Measurements from ENCODE around the gene LMTK2.

LMTK2 gene

GRCh38 chr7:98235901-98236300, 129.2 kb downstream of the LMTK2 start:
- Histone ChIP-seq H3K4me3 (ENCODE audit: low read length) (no peak overlapping the region), H3K4me2 (ENCODE audit: low read length) (no peak overlapping the region), H3K9me3 (replicated peaks; ENCODE audit: low read length) (no peaks in the 10 kb centered on the region), H3K4me1 (ENCODE audit: control insufficient read depth, insufficient read depth, low read length) (no peaks in the 10 kb centered on the region), H3K9ac (ENCODE audit: low read depth, low read length) (no peak overlapping the region), H3K27me3 (ENCODE audit: control insufficient read depth, insufficient read depth, low read length) (no peaks in the 10 kb centered on the region), H3K36me3 (ENCODE audit: insufficient read depth, low read length) (peaks cover 21% of the 10 kb centered on the region)

GRCh38 chr7:98236355-98237185, 129.9 kb downstream of the LMTK2 start:
- Histone ChIP-seq H3K36me3 (ENCODE audit: insufficient read depth, low read length) (peaks cover 26% of the 10 kb centered on the region), H3K4me3 (ENCODE audit: low read length) (no peak overlapping the region), H3K4me2 (ENCODE audit: low read length) (no peak overlapping the region), H3K9me3 (replicated peaks; ENCODE audit: low read length) (no peaks in the 10 kb centered on the region), H3K27me3 (ENCODE audit: control insufficient read depth, insufficient read depth, low read length) (no peaks in the 10 kb centered on the region), H3K9ac (ENCODE audit: low read depth, low read length) (no peak overlapping the region), H3K4me1 (ENCODE audit: control insufficient read depth, insufficient read depth, low read length) (no peaks in the 10 kb centered on the region)

- H3K4me1 ChIP-seq (ENCODE audit: control insufficient read depth, insufficient read depth, low read length) = no peaks in the 10 kb centered on the region
- H3K4me2 ChIP-seq (ENCODE audit: low read length) = no peak overlapping the region
- H3K27me3 ChIP-seq (ENCODE audit: control insufficient read depth, insufficient read depth, low read length) = no peaks in the 10 kb centered on the region
- peaks cover 27% of the 10 kb centered on the region for H3K36me3 ChIP-seq (ENCODE audit: insufficient read depth, low read length)
- no peaks in the 10 kb centered on the region for H3K9me3 ChIP-seq (replicated peaks; ENCODE audit: low read length)
- H3K9ac ChIP-seq (ENCODE audit: low read depth, low read length) = no peak overlapping the region
- no peak overlapping the region for H3K4me3 ChIP-seq (ENCODE audit: low read length)
Observed at GRCh38 chr7:98238076-98238475, 131.4 kb downstream of the LMTK2 start.

GRCh38 chr7:98238976-98239375, 132.3 kb downstream of the LMTK2 start:
- H3K9me3 ChIP-seq (replicated peaks; ENCODE audit: low read length) = no peaks in the 10 kb centered on the region
- H3K36me3 ChIP-seq (ENCODE audit: insufficient read depth, low read length) = peaks cover 27% of the 10 kb centered on the region

GRCh38 chr7:98240961-98241673, 134.5 kb downstream of the LMTK2 start:
- Histone ChIP-seq H3K9ac (ENCODE audit: low read depth, low read length) (no peak overlapping the region), H3K27me3 (ENCODE audit: control insufficient read depth, insufficient read depth, low read length) (no peaks in the 10 kb centered on the region), H3K4me1 (ENCODE audit: control insufficient read depth, insufficient read depth, low read length) (no peaks in the 10 kb centered on the region)

More at GRCh38 chr7:98238976-98239375, 132.3 kb downstream of the LMTK2 start:
- Histone ChIP-seq H3K9ac (ENCODE audit: low read depth, low read length) (no peak overlapping the region), H3K4me1 (ENCODE audit: control insufficient read depth, insufficient read depth, low read length) (no peaks in the 10 kb centered on the region), H3K27me3 (ENCODE audit: control insufficient read depth, insufficient read depth, low read length) (no peaks in the 10 kb centered on the region), H3K4me3 (ENCODE audit: low read length) (no peak overlapping the region), H3K4me2 (ENCODE audit: low read length) (no peak overlapping the region)

GRCh38 chr7:98241674-98242241, 135.1 kb downstream of the LMTK2 start:
- Histone ChIP-seq H3K27me3 (ENCODE audit: control insufficient read depth, insufficient read depth, low read length) (no peaks in the 10 kb centered on the region), H3K9me3 (replicated peaks; ENCODE audit: low read length) (no peaks in the 10 kb centered on the region), H3K36me3 (ENCODE audit: insufficient read depth, low read length) (peaks cover 33% of the 10 kb centered on the region), H3K4me3 (ENCODE audit: low read length) (no peak overlapping the region), H3K9ac (ENCODE audit: low read depth, low read length) (no peak overlapping the region), H3K4me2 (ENCODE audit: low read length) (no peak overlapping the region), H3K4me1 (ENCODE audit: control insufficient read depth, insufficient read depth, low read length) (no peaks in the 10 kb centered on the region)

More at GRCh38 chr7:98240961-98241673, 134.5 kb downstream of the LMTK2 start:
- H3K36me3 ChIP-seq (ENCODE audit: insufficient read depth, low read length) = peaks cover 33% of the 10 kb centered on the region
- no peak overlapping the region for H3K4me2 ChIP-seq (ENCODE audit: low read length)
- no peaks in the 10 kb centered on the region for H3K9me3 ChIP-seq (replicated peaks; ENCODE audit: low read length)
- H3K4me3 ChIP-seq (ENCODE audit: low read length) = no peak overlapping the region

GRCh38 chr7:98242342-98242741, 135.7 kb downstream of the LMTK2 start:
- Histone ChIP-seq H3K36me3 (ENCODE audit: insufficient read depth, low read length) (peaks cover 29% of the 10 kb centered on the region), H3K27me3 (ENCODE audit: control insufficient read depth, insufficient read depth, low read length) (no peaks in the 10 kb centered on the region), H3K4me3 (ENCODE audit: low read length) (no peak overlapping the region), H3K9ac (ENCODE audit: low read depth, low read length) (no peak overlapping the region), H3K9me3 (replicated peaks; ENCODE audit: low read length) (no peaks in the 10 kb centered on the region), H3K4me1 (ENCODE audit: control insufficient read depth, insufficient read depth, low read length) (no peaks in the 10 kb centered on the region), H3K4me2 (ENCODE audit: low read length) (no peak overlapping the region)

GRCh38 chr7:98242934-98243333, 136.3 kb downstream of the LMTK2 start:
- H3K4me1 ChIP-seq (ENCODE audit: control insufficient read depth, insufficient read depth, low read length) = no peaks in the 10 kb centered on the region
- H3K4me3 ChIP-seq (ENCODE audit: low read length) = no peak overlapping the region
- H3K9ac ChIP-seq (ENCODE audit: low read depth, low read length) = no peak overlapping the region
- H3K27me3 ChIP-seq (ENCODE audit: control insufficient read depth, insufficient read depth, low read length) = no peaks in the 10 kb centered on the region
- H3K36me3 ChIP-seq (ENCODE audit: insufficient read depth, low read length) = peaks cover 29% of the 10 kb centered on the region
- no peak overlapping the region for H3K4me2 ChIP-seq (ENCODE audit: low read length)
- no peaks in the 10 kb centered on the region for H3K9me3 ChIP-seq (replicated peaks; ENCODE audit: low read length)

GRCh38 chr7:98244871-98245270, 138.2 kb downstream of the LMTK2 start:
- Histone ChIP-seq H3K9ac (ENCODE audit: low read depth, low read length) (no peak overlapping the region), H3K4me1 (ENCODE audit: control insufficient read depth, insufficient read depth, low read length) (no peaks in the 10 kb centered on the region), H3K4me2 (ENCODE audit: low read length) (no peak overlapping the region), H3K27me3 (ENCODE audit: control insufficient read depth, insufficient read depth, low read length) (no peaks in the 10 kb centered on the region), H3K36me3 (ENCODE audit: insufficient read depth, low read length) (peaks cover 18% of the 10 kb centered on the region), H3K4me3 (ENCODE audit: low read length) (no peak overlapping the region), H3K9me3 (replicated peaks; ENCODE audit: low read length) (no peaks in the 10 kb centered on the region)

- no peaks in the 10 kb centered on the region for H3K27me3 ChIP-seq (ENCODE audit: control insufficient read depth, insufficient read depth, low read length)
- no peaks in the 10 kb centered on the region for H3K9me3 ChIP-seq (replicated peaks; ENCODE audit: low read length)
- H3K9ac ChIP-seq (ENCODE audit: low read depth, low read length) = no peak overlapping the region
- peaks cover 15% of the 10 kb centered on the region for H3K4me1 ChIP-seq (ENCODE audit: control insufficient read depth, insufficient read depth, low read length)
- H3K4me2 ChIP-seq (ENCODE audit: low read length) = no peak overlapping the region
- H3K36me3 ChIP-seq (ENCODE audit: insufficient read depth, low read length) = peaks cover 5% of the 10 kb centered on the region
- H3K4me3 ChIP-seq (ENCODE audit: low read length) = no peak overlapping the region
Observed at GRCh38 chr7:98248156-98248555, 141.5 kb downstream of the LMTK2 start.

- Histone ChIP-seq H3K9ac (ENCODE audit: low read depth, low read length) (no peak overlapping the region), H3K4me2 (ENCODE audit: low read length) (no peak overlapping the region), H3K9me3 (replicated peaks; ENCODE audit: low read length) (no peaks in the 10 kb centered on the region), H3K4me3 (ENCODE audit: low read length) (no peak overlapping the region), H3K4me1 (ENCODE audit: control insufficient read depth, insufficient read depth, low read length) (peaks cover 18% of the 10 kb centered on the region), H3K27me3 (ENCODE audit: control insufficient read depth, insufficient read depth, low read length) (no peaks in the 10 kb centered on the region), H3K36me3 (ENCODE audit: insufficient read depth, low read length) (peaks cover 4% of the 10 kb centered on the region)
Observed at GRCh38 chr7:98249106-98249505, 142.4 kb downstream of the LMTK2 start.

All from skeletal muscle satellite cell (primary cell).